Epithelial cell of esophagus (primary cell): Measurements from ENCODE around the gene OR5K2.

Experiments used
- DNase-seq: peaks from one replicate; pipeline ENCODE4 v3.0.0; 2010; ENCODE audit warnings: low read depth
- H3K4me3 ChIP-seq: 2 replicates; pipeline ENCODE4 v1.5.1; 2011; ENCODE audit warnings: mild to moderate bottlenecking, low read length, control low read depth
- TF ChIP-seq, protein P1 (sequence below): IDR thresholded peaks from 2 replicates; pipeline ENCODE4 v1.5.1; 2011; ENCODE audit warnings: low read depth, mild to moderate bottlenecking, low read length, control low read depth, inconsistent platforms; ENCODE audit not compliant: insufficient read depth; ENCODE audit errors: missing control alignments

The OR5K2 gene

DNA sequence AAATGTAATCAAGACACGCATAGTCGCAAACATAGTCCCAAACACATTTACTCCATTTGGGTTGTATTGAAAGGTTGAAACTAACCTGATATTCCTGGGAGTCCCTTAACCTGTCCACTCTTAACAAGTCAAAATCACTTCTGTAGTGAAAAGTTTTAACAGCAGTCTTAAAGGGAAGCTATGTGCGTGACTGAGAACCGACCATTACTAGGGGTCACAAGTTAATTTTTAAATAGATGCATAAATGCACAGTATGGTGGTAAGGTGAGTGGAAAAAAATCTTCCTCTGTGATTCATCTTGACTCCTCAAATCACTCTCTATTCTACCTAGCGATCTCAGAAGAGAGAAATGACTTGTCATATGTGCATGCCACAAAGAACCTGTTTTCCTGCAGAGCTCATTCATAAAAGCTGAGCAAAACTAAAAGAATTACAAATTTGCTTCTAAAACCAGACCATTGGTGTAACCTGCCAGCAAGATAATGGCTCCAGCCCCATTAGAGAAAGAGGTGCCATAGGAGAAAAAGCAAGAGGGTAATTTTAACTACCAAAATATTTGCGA, 39.1 kb downstream of the OR5K2 start:
- peak; percentile 44 for DNase-seq
- TF ChIP-seq, protein P1, sequence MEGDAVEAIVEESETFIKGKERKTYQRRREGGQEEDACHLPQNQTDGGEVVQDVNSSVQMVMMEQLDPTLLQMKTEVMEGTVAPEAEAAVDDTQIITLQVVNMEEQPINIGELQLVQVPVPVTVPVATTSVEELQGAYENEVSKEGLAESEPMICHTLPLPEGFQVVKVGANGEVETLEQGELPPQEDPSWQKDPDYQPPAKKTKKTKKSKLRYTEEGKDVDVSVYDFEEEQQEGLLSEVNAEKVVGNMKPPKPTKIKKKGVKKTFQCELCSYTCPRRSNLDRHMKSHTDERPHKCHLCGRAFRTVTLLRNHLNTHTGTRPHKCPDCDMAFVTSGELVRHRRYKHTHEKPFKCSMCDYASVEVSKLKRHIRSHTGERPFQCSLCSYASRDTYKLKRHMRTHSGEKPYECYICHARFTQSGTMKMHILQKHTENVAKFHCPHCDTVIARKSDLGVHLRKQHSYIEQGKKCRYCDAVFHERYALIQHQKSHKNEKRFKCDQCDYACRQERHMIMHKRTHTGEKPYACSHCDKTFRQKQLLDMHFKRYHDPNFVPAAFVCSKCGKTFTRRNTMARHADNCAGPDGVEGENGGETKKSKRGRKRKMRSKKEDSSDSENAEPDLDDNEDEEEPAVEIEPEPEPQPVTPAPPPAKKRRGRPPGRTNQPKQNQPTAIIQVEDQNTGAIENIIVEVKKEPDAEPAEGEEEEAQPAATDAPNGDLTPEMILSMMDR, result no peak
- H3K4me3 ChIP-seq, result no peak overlapping the region

GRCh38 chr3:98540346-98540745, 42.9 kb downstream of the OR5K2 start:
- TF ChIP-seq, protein P1, result no peak
- no peak for DNase-seq
- no peak overlapping the region for H3K4me3 ChIP-seq

- TF ChIP-seq, protein P1, result no peak
- no peak overlapping the region for H3K4me3 ChIP-seq
- peak; percentile 55 for DNase-seq
Measured at GRCh38 chr3:98541695-98542094, 44.2 kb downstream of the OR5K2 start.

DNA sequence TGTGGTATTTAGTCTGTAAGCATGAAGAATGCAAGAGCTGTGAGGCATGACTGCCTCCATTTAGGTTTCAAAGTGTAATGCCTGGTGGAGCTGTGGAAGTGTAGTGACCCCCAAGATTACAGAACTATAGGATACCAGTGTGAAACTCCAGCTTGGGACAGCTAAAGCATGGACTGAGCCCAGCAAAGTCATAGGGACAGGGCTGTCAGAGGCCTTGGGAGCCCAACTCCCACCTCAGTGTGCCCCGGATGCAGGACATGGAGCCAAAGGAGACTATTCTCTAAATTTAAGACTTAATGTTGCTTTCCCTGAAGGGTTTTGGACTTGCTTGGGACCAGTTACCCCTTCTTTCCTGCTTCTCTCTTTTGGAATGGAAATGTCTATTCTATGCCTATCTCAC, 45.1 kb downstream of the OR5K2 start:
- no peak for DNase-seq
- no peak overlapping the region for H3K4me3 ChIP-seq
- TF ChIP-seq, protein P1, result no peak

GRCh38 chr3:98545940-98546339, 48.5 kb downstream of the OR5K2 start:
- no peak for DNase-seq
- TF ChIP-seq, protein P1, result no peak
- no peak overlapping the region for H3K4me3 ChIP-seq
